ENCODE results near the gene KLHL21.
A peak's percentile ranks its signal among the peaks of the same experiment; 100 is the strongest.
"Not testable (repeated sequence)": the region's sequence is repeated elsewhere in the genome, so short reads cannot be mapped to it uniquely, and the experiment has no call there.

KLHL21 gene

GRCh38 chr1:6582370-6582769 is 20.3 kb downstream of the KLHL21 start:
- DNase-seq (ENCODE audit: low spot score) = no peak

GRCh38 chr1:6581561-6582305 is 20.9 kb downstream of the KLHL21 start:
- DNase-seq (ENCODE audit: low spot score) = peak; percentile 44

- DNase-seq (ENCODE audit: low spot score) = peak; percentile 35
Measured at GRCh38 chr1:6580593-6581409, 21.9 kb downstream of the KLHL21 start.

GRCh38 chr1:6580119-6580592 is 22.5 kb downstream of the KLHL21 start:
- no peak for DNase-seq (ENCODE audit: low spot score)

GRCh38 chr1:6579374-6580118 is 23.1 kb downstream of the KLHL21 start, which contains the start of gene ZBTB48:
TSS of gene ZBTB48 (plus strand) at chr1:6579994. CDS start at chr1:6580610, 616 bp downstream.
- DNase-seq (ENCODE audit: low spot score) = peak; percentile 98

- DNase-seq (ENCODE audit: low spot score) = no peak
Measured at GRCh38 chr1:6578624-6579373, 23.9 kb downstream of the KLHL21 start.

GRCh38 chr1:6577831-6578525 is 24.7 kb downstream of the KLHL21 start:
- no peak for DNase-seq (ENCODE audit: low spot score)

- DNase-seq (ENCODE audit: low spot score) = no peak
Measured at GRCh38 chr1:6574818-6575217, 27.9 kb downstream of the KLHL21 start.

GRCh38 chr1:6574025-6574620 is 28.5 kb downstream of the KLHL21 start:
- DNase-seq (ENCODE audit: low spot score) = no peak

GRCh38 chr1:6572653-6573383 is 29.9 kb downstream of the KLHL21 start:
- no peak for DNase-seq (ENCODE audit: low spot score)

- DNase-seq (ENCODE audit: low spot score) = no peak
Measured at GRCh38 chr1:6570987-6571386, 31.7 kb downstream of the KLHL21 start.

GRCh38 chr1:6570100-6570499 is 32.6 kb downstream of the KLHL21 start:
- no peak for DNase-seq (ENCODE audit: low spot score)

GRCh38 chr1:6569033-6569432 is 33.6 kb downstream of the KLHL21 start:
- no peak for DNase-seq (ENCODE audit: low spot score)

- no peak for DNase-seq (ENCODE audit: low spot score)
Measured at GRCh38 chr1:6560267-6560666, 42.4 kb downstream of the KLHL21 start.

GRCh38 chr1:6559161-6559560 is 43.5 kb downstream of the KLHL21 start:
- DNase-seq (ENCODE audit: low spot score) = not testable (repeated sequence)

GRCh38 chr1:6557597-6557996 is 45.1 kb downstream of the KLHL21 start:
- DNase-seq (ENCODE audit: low spot score) = no peak

GRCh38 chr1:6554907-6555778 is 47.5 kb downstream of the KLHL21 start, which contains the start of gene TAS1R1:
TSS of gene TAS1R1 (plus strand) at chr1:6555307. CDS start at chr1:6555374, 67 bp downstream.
- no peak for DNase-seq (ENCODE audit: low spot score)

GRCh38 chr1:6554031-6554906 is 48.4 kb downstream of the KLHL21 start, which contains the start of gene NOL9:
TSS of gene NOL9 (minus strand) at chr1:6554513. CDS start at chr1:6554502, 11 bp downstream.
- peak; percentile 89 for DNase-seq (ENCODE audit: low spot score)
